HG03196 (cell line): ENCODE results near the gene KIZ.

Source experiments
- ATAC-seq: cut with Tn5 transposase; IDR thresholded peaks from one replicate; pipeline ENCODE4 v1.9.1; 2021; ENCODE audit not compliant: unreplicated experiment

Gene KIZ

GRCh38 chr20:21174516-21175239, 48.8 kb downstream of the KIZ start:
- no peak for ATAC-seq

- ATAC-seq, result no peak
Observed at GRCh38 chr20:21175433-21175832, 49.6 kb downstream of the KIZ start.

GRCh38 chr20:21177767-21178166, 51.9 kb downstream of the KIZ start:
- ATAC-seq, result no peak

- no peak for ATAC-seq
Observed at GRCh38 chr20:21179757-21180156, 53.9 kb downstream of the KIZ start.

- ATAC-seq, result no peak
Observed at GRCh38 chr20:21180248-21180647, 54.4 kb downstream of the KIZ start.

- ATAC-seq, result no peak
Observed at GRCh38 chr20:21181028-21181427, 55.1 kb downstream of the KIZ start.

- ATAC-seq, result no peak
Observed at GRCh38 chr20:21182832-21183563, 57.1 kb downstream of the KIZ start.

- no peak for ATAC-seq
Observed at GRCh38 chr20:21183722-21184121, 57.8 kb downstream of the KIZ start.

- no peak for ATAC-seq
Observed at GRCh38 chr20:21184819-21185218, 58.9 kb downstream of the KIZ start.

- ATAC-seq, result no peak
Observed at GRCh38 chr20:21185849-21186248, 60.0 kb downstream of the KIZ start.

- no peak for ATAC-seq
Observed at GRCh38 chr20:21189761-21190523, 64.1 kb downstream of the KIZ start.

GRCh38 chr20:21190869-21191268, 65.0 kb downstream of the KIZ start:
- ATAC-seq, result no peak

GRCh38 chr20:21191839-21192238, 66.0 kb downstream of the KIZ start:
- no peak for ATAC-seq

- ATAC-seq, result no peak
Observed at GRCh38 chr20:21202259-21202658, 76.4 kb downstream of the KIZ start.

- ATAC-seq, result no peak
Observed at GRCh38 chr20:21203088-21203656, 77.3 kb downstream of the KIZ start.

GRCh38 chr20:21206584-21206983, 80.7 kb downstream of the KIZ start:
- no peak for ATAC-seq

- no peak for ATAC-seq
Observed at GRCh38 chr20:21208999-21209398, 83.1 kb downstream of the KIZ start.

GRCh38 chr20:21209668-21210067, 83.8 kb downstream of the KIZ start:
- ATAC-seq, result no peak

GRCh38 chr20:21213691-21214090, 87.8 kb downstream of the KIZ start:
- ATAC-seq, result no peak

GRCh38 chr20:21214431-21214830, 88.5 kb downstream of the KIZ start:
- ATAC-seq, result no peak

- no peak for ATAC-seq
Observed at GRCh38 chr20:21219686-21220085, 93.8 kb downstream of the KIZ start.

GRCh38 chr20:21224217-21224616, 98.3 kb downstream of the KIZ start:
- ATAC-seq, result no peak
